ENCODE results near the gene MAT2A.
A peak's percentile ranks its signal among the peaks of the same experiment; 100 is the strongest.

MAT2A gene

DNA sequence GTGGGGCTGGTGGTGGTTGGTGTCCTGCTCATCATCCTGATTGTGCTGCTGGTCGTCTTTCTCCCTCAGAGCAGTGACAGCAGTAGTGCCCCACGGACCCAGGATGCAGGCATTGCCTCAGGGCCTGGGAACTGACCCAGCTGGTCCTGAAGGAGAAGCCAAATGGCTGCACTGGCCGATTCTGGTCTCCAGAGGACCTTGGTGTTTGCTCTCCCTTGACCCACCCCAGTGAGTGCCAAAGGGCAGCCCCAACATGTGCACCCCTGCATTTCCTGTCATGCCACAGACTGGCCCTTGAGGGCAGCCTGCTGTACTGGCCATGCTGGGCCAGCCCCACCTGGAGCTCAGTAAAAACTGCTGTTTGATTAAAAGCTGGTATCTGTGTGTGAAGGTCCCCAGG lies 54.1 kb downstream of the MAT2A start:
- DNase-seq (ENCODE audit: low spot score), result no peak
- TF ChIP-seq, protein P1, sequence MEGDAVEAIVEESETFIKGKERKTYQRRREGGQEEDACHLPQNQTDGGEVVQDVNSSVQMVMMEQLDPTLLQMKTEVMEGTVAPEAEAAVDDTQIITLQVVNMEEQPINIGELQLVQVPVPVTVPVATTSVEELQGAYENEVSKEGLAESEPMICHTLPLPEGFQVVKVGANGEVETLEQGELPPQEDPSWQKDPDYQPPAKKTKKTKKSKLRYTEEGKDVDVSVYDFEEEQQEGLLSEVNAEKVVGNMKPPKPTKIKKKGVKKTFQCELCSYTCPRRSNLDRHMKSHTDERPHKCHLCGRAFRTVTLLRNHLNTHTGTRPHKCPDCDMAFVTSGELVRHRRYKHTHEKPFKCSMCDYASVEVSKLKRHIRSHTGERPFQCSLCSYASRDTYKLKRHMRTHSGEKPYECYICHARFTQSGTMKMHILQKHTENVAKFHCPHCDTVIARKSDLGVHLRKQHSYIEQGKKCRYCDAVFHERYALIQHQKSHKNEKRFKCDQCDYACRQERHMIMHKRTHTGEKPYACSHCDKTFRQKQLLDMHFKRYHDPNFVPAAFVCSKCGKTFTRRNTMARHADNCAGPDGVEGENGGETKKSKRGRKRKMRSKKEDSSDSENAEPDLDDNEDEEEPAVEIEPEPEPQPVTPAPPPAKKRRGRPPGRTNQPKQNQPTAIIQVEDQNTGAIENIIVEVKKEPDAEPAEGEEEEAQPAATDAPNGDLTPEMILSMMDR (IDR thresholded peaks at IDR 0.05), result no peak
- Histone ChIP-seq H3K4me3 (no peak overlapping the region), H3K27ac (peak overlapping the region in 1 of 2 donors; percentile 26)

Data from coronary artery (tissue), 2 donors.